Astrocyte (in vitro differentiated cells and primary cell): ENCODE data around the gene TMEM89. TPM values are rescaled to one million over a fixed set of nuclear protein-coding genes. Genes with fewer than 3 reads are reported as not detected.
A peak's percentile ranks its signal among the peaks of the same experiment; 100 is the strongest.

Experiments used
- DNase-seq: peaks from one replicate; pipeline ENCODE4 v3.0.0-alpha.2; 2010; ENCODE audit warnings: low read depth
- FAIRE-seq: peaks from 2 replicates; lab custom pipeline; 2011; peaks lifted over from hg19 to GRCh38; lab: Jason Lieb, UNC
- H2AFZ ChIP-seq: 2 replicates; pipeline ENCODE4 v1.6.0; 2012; ENCODE audit warnings: low read depth, low read length, inconsistent platforms
- H3K27ac ChIP-seq: 2 replicates; pipeline ENCODE4 v1.5.1; 2011; ENCODE audit warnings: low read depth, low read length, inconsistent platforms
- H3K27me3 ChIP-seq: 2 replicates; pipeline ENCODE4 v1.6.0; 2011; ENCODE audit warnings: low read length, inconsistent platforms; ENCODE audit not compliant: insufficient read depth
- H3K36me3 ChIP-seq: 2 replicates; pipeline ENCODE4 v1.5.1; 2011; ENCODE audit warnings: low read length, inconsistent platforms; ENCODE audit not compliant: insufficient read depth
- H3K4me1 ChIP-seq: 2 replicates; pipeline ENCODE4 v1.5.1; 2011; ENCODE audit warnings: low read length, inconsistent platforms; ENCODE audit not compliant: insufficient read depth
- H3K4me2 ChIP-seq: 2 replicates; pipeline ENCODE4 v1.6.0; 2012; ENCODE audit warnings: low read length, inconsistent platforms
- H3K4me3 ChIP-seq: 2 replicates; pipeline ENCODE4 v1.5.1; 2011; ENCODE audit warnings: low read depth, mild to moderate bottlenecking, low read length, inconsistent platforms; ENCODE audit not compliant: insufficient read depth
- H3K79me2 ChIP-seq: 2 replicates; pipeline ENCODE4 v1.6.0; 2012; ENCODE audit warnings: mild to moderate bottlenecking, low read length, inconsistent platforms; ENCODE audit not compliant: insufficient read depth
- H3K9ac ChIP-seq: 2 replicates; pipeline ENCODE4 v1.6.0; 2012; ENCODE audit warnings: mild to moderate bottlenecking, low read length, inconsistent platforms
- H3K9me3 ChIP-seq: 2 replicates; pipeline ENCODE4 v1.5.1; 2012; ENCODE audit warnings: low read depth, mild to moderate bottlenecking, low read length, inconsistent platforms; ENCODE audit not compliant: insufficient read depth
- H4K20me1 ChIP-seq: 2 replicates; pipeline ENCODE4 v1.6.0; 2012; ENCODE audit warnings: low read length, inconsistent platforms; ENCODE audit not compliant: insufficient read depth
- H3K27ac Mint-ChIP-seq: one replicate; pipeline ENCODE4 v1.8.0; 2021; ENCODE audit warnings: mild to moderate bottlenecking, mixed read lengths; ENCODE audit not compliant: unreplicated experiment
- H3K27me3 Mint-ChIP-seq: one replicate; pipeline ENCODE4 v1.8.0; 2021; ENCODE audit warnings: low read depth, mixed read lengths; ENCODE audit not compliant: unreplicated experiment
- H3K36me3 Mint-ChIP-seq: one replicate; pipeline ENCODE4 v1.8.0; 2021; ENCODE audit warnings: low read depth, mixed read lengths; ENCODE audit not compliant: unreplicated experiment
- H3K4me1 Mint-ChIP-seq: one replicate; pipeline ENCODE4 v1.8.0; 2021; ENCODE audit warnings: low read depth, mixed read lengths; ENCODE audit not compliant: unreplicated experiment
- H3K4me3 Mint-ChIP-seq: one replicate; pipeline ENCODE4 v1.8.0; 2021; ENCODE audit warnings: mild to moderate bottlenecking, moderate library complexity, mixed read lengths; ENCODE audit not compliant: unreplicated experiment
- H3K9me3 Mint-ChIP-seq: one replicate; pipeline ENCODE4 v1.8.0; 2021; ENCODE audit warnings: mild to moderate bottlenecking, mixed read lengths; ENCODE audit not compliant: unreplicated experiment
- EZH2 ChIP-seq: IDR thresholded peaks from 2 replicates; pipeline ENCODE4 v1.6.1; 2012; ENCODE audit warnings: mild to moderate bottlenecking, low read length, inconsistent platforms; ENCODE audit not compliant: insufficient read depth
- total RNA-seq: library from RNA; stranded (reverse); gene quantifications from 2 replicates; pipeline ENCODE4 v1.2.1, GENCODE V29; 2021
- TF ChIP-seq, protein P1 (sequence below): IDR thresholded peaks from 2 replicates; pipeline ENCODE4 v1.5.1; 2011; ENCODE audit warnings: low read depth, mild to moderate bottlenecking, inconsistent platforms, low read length, moderate library complexity; ENCODE audit not compliant: insufficient read depth

The TMEM89 gene
- total RNA-seq, 1 donor from 2014 or later, result 0.36 TPM

DNA sequence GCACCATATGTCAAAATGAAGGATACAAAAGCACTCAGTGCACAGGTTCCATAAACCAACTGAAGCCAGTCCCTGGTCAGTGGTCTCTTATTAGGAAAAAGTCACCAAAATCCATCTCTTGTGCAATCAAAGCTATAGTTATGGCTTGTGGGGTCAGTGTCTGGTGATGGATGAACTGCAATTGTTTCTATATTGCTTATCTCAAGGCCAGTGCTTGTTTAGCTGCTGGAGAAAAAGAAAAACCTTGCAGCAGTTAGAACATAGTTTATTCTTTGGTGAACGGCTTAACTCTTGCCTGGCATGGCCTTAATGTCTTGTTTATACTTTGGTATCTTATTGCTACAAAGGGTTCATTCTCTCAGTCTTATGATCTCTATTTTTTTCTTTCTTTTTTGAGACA is 9.3 kb downstream of the TMEM89 start:
- peaks cover 2% of the 10 kb centered on the region for H3K27me3 Mint-ChIP-seq
- Histone ChIP-seq H3K79me2 (peaks cover 23% of the 10 kb centered on the region), H3K36me3 (no peaks in the 10 kb centered on the region), H3K9me3 (peaks cover 5% of the 10 kb centered on the region), H3K27ac (no peak overlapping the region), H3K4me2 (no peak overlapping the region), H3K4me3 (no peak overlapping the region), H3K4me1 (peaks cover 9% of the 10 kb centered on the region), H2AFZ (no peak overlapping the region), H3K27me3 (no peaks in the 10 kb centered on the region), H4K20me1 (peaks cover 12% of the 10 kb centered on the region), H3K9ac (no peak overlapping the region)
- no peak overlapping the region for H3K4me3 Mint-ChIP-seq
- peaks cover 4% of the 10 kb centered on the region for H3K36me3 Mint-ChIP-seq
- H3K27ac Mint-ChIP-seq, result no peak overlapping the region
- FAIRE-seq, result no peak
- TF ChIP-seq, protein P1, sequence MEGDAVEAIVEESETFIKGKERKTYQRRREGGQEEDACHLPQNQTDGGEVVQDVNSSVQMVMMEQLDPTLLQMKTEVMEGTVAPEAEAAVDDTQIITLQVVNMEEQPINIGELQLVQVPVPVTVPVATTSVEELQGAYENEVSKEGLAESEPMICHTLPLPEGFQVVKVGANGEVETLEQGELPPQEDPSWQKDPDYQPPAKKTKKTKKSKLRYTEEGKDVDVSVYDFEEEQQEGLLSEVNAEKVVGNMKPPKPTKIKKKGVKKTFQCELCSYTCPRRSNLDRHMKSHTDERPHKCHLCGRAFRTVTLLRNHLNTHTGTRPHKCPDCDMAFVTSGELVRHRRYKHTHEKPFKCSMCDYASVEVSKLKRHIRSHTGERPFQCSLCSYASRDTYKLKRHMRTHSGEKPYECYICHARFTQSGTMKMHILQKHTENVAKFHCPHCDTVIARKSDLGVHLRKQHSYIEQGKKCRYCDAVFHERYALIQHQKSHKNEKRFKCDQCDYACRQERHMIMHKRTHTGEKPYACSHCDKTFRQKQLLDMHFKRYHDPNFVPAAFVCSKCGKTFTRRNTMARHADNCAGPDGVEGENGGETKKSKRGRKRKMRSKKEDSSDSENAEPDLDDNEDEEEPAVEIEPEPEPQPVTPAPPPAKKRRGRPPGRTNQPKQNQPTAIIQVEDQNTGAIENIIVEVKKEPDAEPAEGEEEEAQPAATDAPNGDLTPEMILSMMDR, result no peak
- TF ChIP-seq EZH2, result no peak
- DNase-seq, result no peak
- H3K4me1 Mint-ChIP-seq, result peaks cover 8% of the 10 kb centered on the region
- H3K9me3 Mint-ChIP-seq, result peaks cover 4% of the 10 kb centered on the region

DNA sequence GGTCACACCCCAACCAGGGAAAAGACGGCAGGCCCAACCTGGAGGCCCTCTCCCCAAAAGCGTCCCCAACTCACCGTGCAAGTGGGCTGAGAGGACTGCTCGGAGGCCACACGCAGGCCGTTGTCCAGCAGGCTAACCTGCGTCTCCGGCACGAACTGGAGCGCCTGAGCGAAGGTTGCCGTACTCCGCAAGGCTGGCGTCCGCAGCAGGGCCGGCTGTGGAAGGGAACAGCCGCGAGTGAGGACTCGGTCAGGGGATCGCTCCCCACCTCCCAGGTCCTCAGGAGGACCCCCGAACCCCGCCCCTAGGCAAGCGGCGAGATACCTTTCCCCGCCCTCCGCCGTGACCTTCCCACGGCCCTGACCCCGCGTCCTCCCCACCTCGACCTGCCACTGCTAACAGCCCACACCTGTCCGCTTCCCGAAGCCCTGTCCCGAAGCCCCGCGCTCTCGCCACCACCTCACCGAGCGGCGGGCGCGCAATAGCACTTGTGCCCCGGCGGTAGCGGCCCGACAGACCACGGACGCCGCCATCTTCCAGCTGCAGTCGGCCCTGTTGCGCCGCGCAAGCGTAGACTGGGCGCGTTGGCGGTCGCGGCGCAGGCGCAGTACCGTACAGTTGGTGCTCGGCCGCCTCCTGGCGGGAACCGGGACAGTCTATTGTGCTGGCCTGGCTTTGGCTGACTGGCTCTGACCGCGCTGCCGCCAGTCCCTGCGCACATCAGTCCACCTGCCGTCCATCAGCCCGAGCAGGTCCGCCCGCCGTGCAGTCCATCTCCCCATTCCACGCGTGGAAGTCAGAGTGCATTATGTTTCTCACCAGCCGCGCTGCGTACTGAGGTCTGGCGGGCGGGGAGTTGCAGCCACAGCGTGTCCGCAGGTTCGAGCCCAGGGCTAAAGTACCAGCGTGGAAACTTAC is 12.2 kb downstream of the TMEM89 start, which contains the start of gene UQCRC1:
TSS of gene UQCRC1 (minus strand) at position 559 of the 918 bp plus-strand sequence. CDS start at position 533, 26 bp downstream.
- Histone ChIP-seq H3K9me3 (no peaks in the 10 kb centered on the region), H3K9ac (peak within 1 kb of the TSS; percentile 94), H3K27me3 (no peaks in the 10 kb centered on the region), H3K4me2 (peak within 1 kb of the TSS; percentile 97), H3K27ac (peak within 1 kb of the TSS; percentile 76), H3K4me1 (peaks cover 9% of the 10 kb centered on the region), H3K79me2 (peaks cover 44% of the 10 kb centered on the region), H4K20me1 (peaks cover 29% of the 10 kb centered on the region), H3K36me3 (peaks cover 19% of the 10 kb centered on the region), H2AFZ (peak within 1 kb of the TSS; percentile 91), H3K4me3 (peak within 1 kb of the TSS; percentile 89)
- Mint-ChIP-seq H3K36me3 (peaks cover 8% of the 10 kb centered on the region), H3K27ac (peak within 1 kb of the TSS; percentile 81), H3K9me3 (no peaks in the 10 kb centered on the region), H3K4me1 (peaks cover 8% of the 10 kb centered on the region), H3K4me3 (peak within 1 kb of the TSS; percentile 94), H3K27me3 (peaks cover 2% of the 10 kb centered on the region)
- no peak for TF ChIP-seq EZH2
- TF ChIP-seq, protein P1, result peak; percentile 24
- FAIRE-seq, result peak; percentile 66
- peak; percentile 75 for DNase-seq
